HG02938 (cell line): Measurements from ENCODE around the gene COX8A.

Experiments used
- ATAC-seq: cut with Tn5 transposase; IDR thresholded peaks from one replicate; pipeline ENCODE4 v1.9.1; 2021; ENCODE audit warnings: mild to moderate bottlenecking, moderate library complexity; ENCODE audit not compliant: unreplicated experiment

The COX8A gene

GRCh38 chr11:64019106-64020037, 45.0 kb downstream of the COX8A start:
- ATAC-seq = no peak

- ATAC-seq = no peak
These were observed 46.7 kb downstream of the COX8A start for GRCh38 chr11:64020976-64021756.

- ATAC-seq = no peak
These were observed 47.3 kb downstream of the COX8A start for GRCh38 chr11:64021757-64022093.

- no peak for ATAC-seq
These were observed 47.8 kb downstream of the COX8A start for GRCh38 chr11:64022125-64022784.

GRCh38 chr11:64023712-64024710, 49.6 kb downstream of the COX8A start:
- ATAC-seq = no peak

GRCh38 chr11:64025205-64025604, 50.8 kb downstream of the COX8A start:
- ATAC-seq = no peak
